ENCODE measurements around the gene MRPL9. TPM values are rescaled to one million over a fixed set of nuclear protein-coding genes. Genes with fewer than 3 reads are reported as not detected.

MRPL9 gene
- total RNA-seq, 1 donor from 2014 or later: 66.1 TPM

GRCh38 chr1:151733126-151733525 is 30.2 kb downstream of the MRPL9 start:
- no peak for DNase-seq (ENCODE audit: low spot score)

GRCh38 chr1:151729966-151730291 is 33.4 kb downstream of the MRPL9 start:
- no peak for DNase-seq (ENCODE audit: low spot score)

- no peak for DNase-seq (ENCODE audit: low spot score)
Measured at GRCh38 chr1:151729157-151729965, 33.9 kb downstream of the MRPL9 start.

GRCh38 chr1:151728151-151729054 is 34.9 kb downstream of the MRPL9 start:
- no peak for DNase-seq (ENCODE audit: low spot score)

GRCh38 chr1:151723726-151724370 is 39.4 kb downstream of the MRPL9 start:
- DNase-seq (ENCODE audit: low spot score): no peak

- DNase-seq (ENCODE audit: low spot score): no peak
Measured at GRCh38 chr1:151721788-151722510, 41.3 kb downstream of the MRPL9 start.

GRCh38 chr1:151720974-151721787 is 42.1 kb downstream of the MRPL9 start, which contains the start of gene RIIAD1:
Gene RIIAD1 (plus strand): TSS chr1:151721522. CDS start chr1:151721537, 15 bp downstream.
- DNase-seq (ENCODE audit: low spot score): no peak

GRCh38 chr1:151720554-151720953 is 42.7 kb downstream of the MRPL9 start:
- no peak for DNase-seq (ENCODE audit: low spot score)

- no peak for DNase-seq (ENCODE audit: low spot score)
Measured at GRCh38 chr1:151720125-151720524, 43.2 kb downstream of the MRPL9 start.

- DNase-seq (ENCODE audit: low spot score): no peak
Measured at GRCh38 chr1:151718666-151719065, 44.6 kb downstream of the MRPL9 start.

- no peak for DNase-seq (ENCODE audit: low spot score)
Measured at GRCh38 chr1:151718011-151718431, 45.3 kb downstream of the MRPL9 start.

GRCh38 chr1:151716771-151717631 is 46.3 kb downstream of the MRPL9 start, which contains the start of gene CELF3:
Gene CELF3 (minus strand): TSS chr1:151716803. CDS start chr1:151716020, 783 bp downstream.
- DNase-seq (ENCODE audit: low spot score): no peak

GRCh38 chr1:151716405-151716762 is 46.9 kb downstream of the MRPL9 start:
- no peak for DNase-seq (ENCODE audit: low spot score)

- DNase-seq (ENCODE audit: low spot score): no peak
Measured at GRCh38 chr1:151715726-151716404, 47.4 kb downstream of the MRPL9 start.

- DNase-seq (ENCODE audit: low spot score): no peak
Measured at GRCh38 chr1:151714820-151715725, 48.2 kb downstream of the MRPL9 start.

- DNase-seq (ENCODE audit: low spot score): no peak
Measured at GRCh38 chr1:151713874-151714273, 49.4 kb downstream of the MRPL9 start.

- no peak for DNase-seq (ENCODE audit: low spot score)
Measured at GRCh38 chr1:151713044-151713443, 50.3 kb downstream of the MRPL9 start.

- no peak for DNase-seq (ENCODE audit: low spot score)
Measured at GRCh38 chr1:151711951-151712350, 51.3 kb downstream of the MRPL9 start.

All from ureter (tissue), 1 donor.